Measurements from ENCODE around the gene VEGFB.

VEGFB gene

GRCh38 chr11:64247729-64248531, 13.5 kb downstream of the VEGFB start:
- no peak for DNase-seq

- no peak for DNase-seq
Observed at GRCh38 chr11:64248578-64248977, 14.2 kb downstream of the VEGFB start.

GRCh38 chr11:64249038-64249437, 14.7 kb downstream of the VEGFB start:
- DNase-seq = no peak

- no peak for DNase-seq
Observed at GRCh38 chr11:64249563-64250414, 15.4 kb downstream of the VEGFB start.

GRCh38 chr11:64250415-64251015, 16.1 kb downstream of the VEGFB start:
- DNase-seq = no peak

GRCh38 chr11:64251016-64251752, 16.8 kb downstream of the VEGFB start, which contains the start of gene PLCB3:
TSS of gene PLCB3 (plus strand) at chr11:64251530. CDS start at chr11:64251650, 120 bp downstream.
- peak in 1 of 2 experiments; percentile 41 for DNase-seq

GRCh38 chr11:64251753-64252002, 17.3 kb downstream of the VEGFB start:
- DNase-seq = no peak

GRCh38 chr11:64252003-64252872, 17.9 kb downstream of the VEGFB start:
- no peak for DNase-seq

GRCh38 chr11:64253043-64253442, 18.7 kb downstream of the VEGFB start:
- DNase-seq = no peak

GRCh38 chr11:64253481-64253880, 19.1 kb downstream of the VEGFB start:
- no peak for DNase-seq

- no peak for DNase-seq
Observed at GRCh38 chr11:64254326-64254725, 19.9 kb downstream of the VEGFB start.

GRCh38 chr11:64255135-64256128, 21.0 kb downstream of the VEGFB start:
- DNase-seq = no peak

GRCh38 chr11:64256300-64256699, 21.9 kb downstream of the VEGFB start:
- DNase-seq = no peak

- no peak for DNase-seq
Observed at GRCh38 chr11:64258356-64258755, 24.0 kb downstream of the VEGFB start.

GRCh38 chr11:64258946-64259532, 24.7 kb downstream of the VEGFB start:
- no peak for DNase-seq

GRCh38 chr11:64259533-64260067, 25.2 kb downstream of the VEGFB start:
- no peak for DNase-seq

- no peak for DNase-seq
Observed at GRCh38 chr11:64260147-64260708, 25.8 kb downstream of the VEGFB start.

GRCh38 chr11:64261556-64262080, 27.2 kb downstream of the VEGFB start:
- DNase-seq = no peak

- DNase-seq = no peak
Observed at GRCh38 chr11:64262271-64263002, 28.1 kb downstream of the VEGFB start.
